Measurements from ENCODE around the gene ANAPC2.

The ANAPC2 gene

DNA sequence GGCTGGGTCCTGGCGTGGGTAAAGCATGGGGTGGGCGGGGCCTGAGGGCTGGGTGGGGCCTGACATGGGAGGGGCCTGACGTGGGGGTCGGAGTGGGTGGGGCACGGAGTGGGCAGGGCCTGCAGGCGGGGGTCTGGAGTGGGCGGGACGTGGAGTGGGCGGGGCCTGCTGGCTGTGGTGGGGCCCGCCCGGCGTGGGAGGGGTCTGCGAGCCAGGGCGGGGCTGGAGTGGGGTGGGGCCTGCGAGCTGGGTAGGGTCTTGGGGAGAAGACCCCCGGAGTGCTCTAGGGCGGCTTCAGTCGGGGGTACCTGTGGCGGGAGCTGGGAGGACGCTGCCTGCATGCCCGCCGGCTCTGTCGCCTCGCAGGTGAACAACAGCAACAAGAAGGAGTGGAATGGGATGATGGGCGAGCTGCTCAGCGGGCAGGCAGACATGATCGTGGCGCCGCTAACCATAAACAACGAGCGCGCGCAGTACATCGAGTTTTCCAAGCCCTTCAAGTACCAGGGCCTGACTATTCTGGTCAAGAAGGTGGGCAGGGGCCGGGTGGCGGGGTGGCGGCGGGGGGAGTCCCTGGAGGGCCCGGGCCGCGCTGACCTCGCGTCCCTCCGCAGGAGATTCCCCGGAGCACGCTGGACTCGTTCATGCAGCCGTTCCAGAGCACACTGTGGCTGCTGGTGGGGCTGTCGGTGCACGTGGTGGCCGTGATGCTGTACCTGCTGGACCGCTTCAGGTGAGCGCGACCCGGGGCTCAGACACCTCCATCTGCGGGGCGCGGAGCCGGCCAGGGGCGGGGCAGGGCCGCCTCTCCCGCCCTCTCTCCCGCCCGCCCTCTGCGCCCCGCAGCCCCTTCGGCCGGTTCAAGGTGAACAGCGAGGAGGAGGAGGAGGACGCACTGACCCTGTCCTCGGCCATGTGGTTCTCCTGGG lies 26.5 kb downstream of the ANAPC2 start:
- DNase-seq = no peak

- no peak for DNase-seq
Observed at GRCh38 chr9:137160716-137161557, 27.4 kb downstream of the ANAPC2 start.

DNA sequence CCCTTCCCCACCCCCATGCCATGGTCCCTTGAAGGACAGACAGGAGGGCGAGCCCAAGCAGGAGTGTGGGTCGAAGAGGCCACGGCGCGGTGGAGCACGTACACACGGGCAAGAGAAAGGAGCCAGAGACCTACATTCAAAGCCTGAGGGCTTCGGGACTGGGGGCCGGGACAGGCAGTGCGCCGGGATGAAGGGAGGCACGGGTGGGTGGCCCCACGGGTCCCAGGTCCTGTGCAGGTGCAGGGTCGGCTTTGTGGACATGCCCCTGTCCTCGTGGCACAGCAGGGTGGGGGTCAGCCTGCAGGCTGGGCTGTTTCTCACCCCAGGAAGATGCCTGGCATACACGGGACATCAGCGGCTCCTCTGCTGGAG lies 28.3 kb downstream of the ANAPC2 start:
- no peak for DNase-seq

GRCh38 chr9:137159105-137160053 lies 29.0 kb downstream of the ANAPC2 start:
- no peak for DNase-seq

- DNase-seq = no peak
Observed at GRCh38 chr9:137158625-137159024, 29.7 kb downstream of the ANAPC2 start.

DNA sequence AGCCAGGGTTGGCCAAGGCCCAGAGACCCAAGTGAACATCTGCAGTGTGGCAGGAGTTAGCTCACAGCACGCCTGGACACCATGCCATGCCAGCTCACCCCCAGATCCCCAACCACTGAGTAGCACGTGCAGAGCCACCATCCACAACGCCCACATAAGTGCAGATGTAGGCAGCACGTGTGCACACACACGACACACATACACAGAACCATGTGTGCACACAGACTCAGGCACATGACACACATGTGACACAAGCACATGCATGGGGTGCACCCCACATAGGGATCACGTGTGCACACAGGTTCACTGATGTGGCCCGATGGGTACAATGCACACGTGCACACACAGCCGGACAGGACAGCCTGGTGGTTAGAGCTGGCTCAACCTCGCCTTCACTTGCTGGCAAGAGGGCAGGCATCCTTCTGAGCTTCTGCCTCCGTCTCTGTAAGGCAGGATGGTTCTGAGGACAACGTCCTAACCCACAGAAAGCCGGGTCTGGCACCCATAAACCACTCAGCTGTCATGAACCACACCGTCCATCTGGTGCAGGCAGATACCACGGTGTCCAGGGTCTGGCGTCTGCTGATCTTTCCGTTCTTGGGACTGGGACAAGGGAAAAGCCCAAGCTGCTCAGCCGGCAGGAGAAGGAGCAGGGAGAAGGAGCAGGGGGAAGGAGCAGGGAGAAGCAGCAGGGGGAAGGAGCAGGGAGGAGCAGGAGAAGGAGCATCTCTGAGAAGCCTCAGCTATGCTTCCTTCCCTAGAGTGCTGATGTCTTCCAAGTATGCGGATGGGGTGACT lies 30.5 kb downstream of the ANAPC2 start:
- no peak for DNase-seq

DNA sequence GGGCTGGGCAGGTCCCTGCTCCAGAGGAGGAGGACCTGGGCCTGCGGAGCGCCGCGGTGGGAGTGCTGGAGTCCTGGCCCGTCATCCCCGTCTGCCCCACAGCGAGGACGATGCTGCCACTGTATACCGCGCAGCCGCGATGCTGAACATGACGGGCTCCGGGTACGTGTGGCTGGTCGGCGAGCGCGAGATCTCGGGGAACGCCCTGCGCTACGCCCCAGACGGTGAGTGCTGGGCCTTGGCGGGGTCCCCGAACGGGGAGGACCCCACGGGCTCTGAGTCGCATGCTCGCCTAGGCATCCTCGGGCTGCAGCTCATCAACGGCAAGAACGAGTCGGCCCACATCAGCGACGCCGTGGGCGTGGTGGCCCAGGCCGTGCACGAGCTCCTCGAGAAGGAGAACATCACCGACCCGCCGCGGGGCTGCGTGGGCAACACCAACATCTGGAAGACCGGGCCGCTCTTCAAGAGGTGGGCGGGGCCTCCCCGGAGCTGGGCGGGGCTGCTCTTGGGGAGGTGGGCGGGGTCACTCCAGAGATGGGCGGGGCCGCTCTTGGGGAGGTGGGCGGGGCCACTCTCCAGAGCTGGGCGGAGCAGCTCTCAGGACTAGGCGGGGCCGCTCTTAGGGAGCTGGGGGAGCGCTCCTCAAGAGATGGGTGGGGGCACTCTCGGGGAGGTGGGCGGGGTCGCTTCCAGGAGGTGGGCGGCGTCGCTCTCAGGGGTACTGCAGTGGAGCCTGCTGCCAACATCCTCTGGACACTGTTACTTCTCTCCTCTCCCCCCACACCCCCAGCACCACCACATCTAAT lies 31.6 kb downstream of the ANAPC2 start:
- peak; percentile 16 for DNase-seq

DNA sequence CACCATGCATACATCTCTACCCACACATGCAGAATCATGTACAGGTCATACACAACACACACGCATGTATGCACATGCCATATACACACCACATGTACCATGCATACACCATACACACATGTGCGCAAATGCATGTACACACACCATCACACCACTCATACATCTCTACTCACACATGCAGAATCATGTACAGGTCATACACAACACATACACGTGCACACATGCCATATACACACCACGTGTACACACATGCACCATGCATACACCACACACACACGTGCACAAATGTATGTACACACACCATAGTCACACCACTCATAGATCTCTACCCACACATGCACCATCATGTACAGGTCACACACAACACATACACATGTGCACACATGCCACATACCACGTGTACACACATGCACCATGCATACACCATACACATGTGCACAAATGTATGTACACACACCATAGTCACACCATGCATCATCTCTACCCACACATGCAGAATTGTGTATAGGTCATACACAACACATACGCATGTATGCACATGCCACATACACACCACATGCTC lies 35.4 kb downstream of the ANAPC2 start:
- DNase-seq = no peak

DNA sequence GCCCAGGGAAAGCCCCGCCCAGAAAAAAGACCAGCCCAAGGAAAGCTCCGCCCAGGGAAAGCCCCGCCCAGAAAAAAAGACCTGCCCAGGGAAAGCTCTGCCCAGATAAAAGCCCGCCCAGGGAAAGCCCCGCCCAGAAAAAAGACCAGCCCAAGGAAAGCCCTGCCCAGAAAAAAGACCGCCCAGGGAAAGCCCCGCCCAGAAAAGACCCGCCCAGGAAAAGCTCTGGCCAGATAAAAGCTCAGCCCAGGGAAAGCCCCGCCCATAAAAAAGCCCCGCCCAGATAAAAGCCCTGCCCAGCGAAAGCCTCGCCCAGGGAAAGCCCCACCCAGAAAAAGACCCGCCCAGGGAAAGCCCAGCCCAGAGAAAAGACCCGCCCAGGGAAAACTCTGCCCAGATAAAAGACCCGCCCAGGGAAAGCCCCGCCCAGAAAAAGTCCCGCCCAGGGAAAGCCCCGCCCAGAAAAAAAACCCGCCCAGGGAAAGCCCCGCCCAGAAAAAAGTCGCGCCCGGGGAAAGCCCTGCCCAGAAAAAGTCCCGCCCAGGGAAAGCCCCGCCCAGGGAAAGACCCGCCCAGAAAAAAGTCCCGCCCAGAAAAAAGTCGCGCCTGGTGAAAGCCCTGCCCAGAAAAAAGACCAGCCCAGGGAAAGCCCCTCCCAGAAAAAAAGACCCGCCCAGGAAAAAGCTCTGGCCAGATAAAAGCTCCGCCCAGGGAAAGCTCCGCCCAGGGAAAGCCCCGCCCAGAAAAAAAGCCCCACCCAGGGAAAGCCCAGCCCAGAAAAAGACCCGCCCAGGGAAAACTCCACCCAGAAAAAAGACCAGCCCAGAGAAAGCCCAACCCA lies 37.5 kb downstream of the ANAPC2 start:
- DNase-seq = no peak

DNA sequence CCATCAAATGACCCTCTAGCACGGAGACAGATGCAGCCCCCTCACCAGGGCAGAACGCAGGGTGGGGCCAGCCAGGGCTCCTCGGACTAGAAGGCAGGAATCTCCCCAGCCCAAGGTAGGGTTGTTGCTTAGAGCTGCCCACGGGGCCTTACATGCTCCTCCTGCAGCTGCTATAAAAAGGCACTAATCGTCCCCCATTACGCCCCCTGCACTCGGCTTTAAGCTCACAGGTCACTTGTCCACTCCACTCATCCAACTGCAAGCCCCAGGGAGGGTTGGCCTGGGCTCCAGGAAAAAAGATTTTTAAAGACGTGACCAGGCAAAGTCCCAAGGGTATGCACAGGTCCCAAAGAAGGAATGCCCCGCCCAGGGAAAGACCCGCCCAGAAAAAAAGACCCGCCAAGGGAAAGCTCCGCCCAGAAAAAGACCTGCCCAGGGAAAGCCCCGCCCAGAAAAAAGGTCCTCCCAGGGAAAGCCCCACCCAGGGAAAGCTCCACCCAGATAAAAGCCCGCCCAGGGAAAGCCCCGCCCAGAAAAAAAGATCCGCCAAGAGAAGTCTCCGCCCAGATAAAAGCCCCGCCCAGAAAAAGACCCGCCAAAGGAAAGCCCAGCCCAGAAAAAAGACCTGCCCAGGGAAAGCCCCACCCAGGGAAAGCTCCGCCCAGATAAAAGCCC lies 38.3 kb downstream of the ANAPC2 start:
- no peak for DNase-seq

DNA sequence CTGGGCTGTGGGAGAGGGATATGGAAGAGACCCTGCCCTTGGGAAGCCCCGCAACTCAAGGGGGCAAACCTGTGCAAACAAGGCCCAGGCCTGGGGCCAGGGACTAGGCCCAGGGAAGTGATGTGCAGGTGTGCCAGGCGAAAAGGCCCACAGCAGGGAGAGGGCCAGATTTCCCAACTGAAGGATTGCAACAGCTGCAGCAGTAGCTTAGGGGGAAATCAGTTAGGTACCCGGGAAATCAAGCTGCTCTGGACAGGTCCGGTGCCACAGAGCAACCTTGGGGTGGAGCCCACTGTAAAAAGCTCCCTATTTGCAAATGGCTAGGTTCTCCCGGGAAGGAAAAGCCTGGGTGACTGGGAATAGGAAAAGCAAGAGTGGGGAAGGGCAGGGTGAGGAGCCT lies 39.0 kb downstream of the ANAPC2 start:
- DNase-seq = no peak

DNA sequence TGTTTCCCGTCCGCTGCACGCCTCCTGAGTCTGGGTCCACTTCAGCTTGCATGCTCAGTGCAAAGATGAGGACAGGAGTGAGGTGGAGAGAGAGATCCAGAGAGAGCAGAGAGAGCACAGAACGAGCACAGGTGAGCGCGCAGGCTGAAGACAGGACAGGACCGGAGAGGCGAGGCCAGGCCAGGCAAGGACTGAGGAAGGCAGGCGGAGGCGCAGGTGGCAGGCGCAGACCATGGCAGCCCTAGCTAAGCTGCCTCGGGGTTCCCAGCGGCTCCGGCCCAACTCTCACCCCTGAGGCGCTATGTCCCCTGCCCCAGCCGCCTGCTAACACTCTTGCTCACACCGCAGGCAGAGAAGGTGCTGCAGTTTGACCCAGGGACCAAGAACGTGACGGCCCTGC lies 39.7 kb downstream of the ANAPC2 start:
- no peak for DNase-seq

GRCh38 chr9:137148242-137148641 lies 40.1 kb downstream of the ANAPC2 start:
- no peak for DNase-seq

DNA sequence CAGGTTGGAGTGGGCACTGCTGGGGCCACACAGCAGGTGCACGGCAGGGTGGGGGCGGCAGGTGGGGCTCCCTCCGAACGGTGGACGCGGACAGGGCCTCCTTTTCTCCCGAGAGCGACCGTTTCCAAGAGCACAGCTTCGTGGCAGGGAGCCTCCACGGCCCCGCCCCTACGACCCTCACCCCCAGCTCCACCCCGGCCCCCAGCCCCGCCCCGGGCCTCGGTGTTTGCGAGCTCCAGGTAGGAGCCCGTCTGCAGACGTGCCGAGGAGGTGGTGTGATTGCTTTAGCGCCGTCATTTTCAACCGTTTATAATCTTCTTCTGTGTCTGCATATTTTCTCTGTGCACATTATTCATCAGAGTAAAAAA lies 40.6 kb downstream of the ANAPC2 start:
- DNase-seq = no peak

- DNase-seq = no peak
Observed at GRCh38 chr9:137147091-137147792, 41.1 kb downstream of the ANAPC2 start.

- no peak for DNase-seq
Observed at GRCh38 chr9:137146527-137146918, 41.8 kb downstream of the ANAPC2 start.

GRCh38 chr9:137145731-137146526 lies 42.4 kb downstream of the ANAPC2 start:
- DNase-seq = no peak

All from fibroblast of skin of abdomen (primary cell).